Uterus (tissue), 2 donors: ENCODE results near the gene SYCE1.

Experiments
- POLR2A ChIP-seq, 2 donors: fragments of 450-650 bp; IDR thresholded peaks; one replicate each; pipeline ENCODE4 v1.6.1; 2016; ENCODE audit warnings: antibody characterized with exemption in 2 of 2, mild to moderate bottlenecking in 1 of 2, moderate library complexity in 1 of 2
- TF ChIP-seq, protein P1 (sequence below), 4 experiments: fragments of 200-600 bp in 2 of 4; fragments of 450-650 bp in 2 of 4; sonication (generic) in 2 of 4; IDR thresholded peaks; one replicate each; pipeline ENCODE4 v1.5.1; 2016 to 2019; ENCODE audit warnings: antibody characterized with exemption in 4 of 4, mild to moderate bottlenecking in 2 of 4, moderate library complexity in 1 of 4

DNA sequence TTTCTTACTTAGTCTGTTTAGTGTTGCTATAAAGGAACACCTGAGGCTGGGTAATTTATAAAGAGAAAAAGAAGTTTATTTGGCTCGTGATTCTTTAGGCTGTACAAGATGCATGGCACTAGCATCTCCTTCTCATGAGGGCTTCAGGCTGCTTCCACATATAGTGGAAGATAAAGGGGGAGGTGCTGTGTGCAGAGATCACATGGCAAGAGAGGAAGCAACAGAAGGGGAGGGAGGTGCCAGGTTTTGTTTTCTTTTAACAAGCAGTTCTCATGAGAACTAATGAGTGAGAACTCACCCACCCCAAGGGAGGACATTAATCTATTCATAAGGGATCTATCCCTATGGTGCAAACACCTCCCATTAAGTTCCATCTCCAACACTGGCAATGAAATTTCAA, 20.9 kb downstream of the SYCE1 start:
- TF ChIP-seq, protein P1, sequence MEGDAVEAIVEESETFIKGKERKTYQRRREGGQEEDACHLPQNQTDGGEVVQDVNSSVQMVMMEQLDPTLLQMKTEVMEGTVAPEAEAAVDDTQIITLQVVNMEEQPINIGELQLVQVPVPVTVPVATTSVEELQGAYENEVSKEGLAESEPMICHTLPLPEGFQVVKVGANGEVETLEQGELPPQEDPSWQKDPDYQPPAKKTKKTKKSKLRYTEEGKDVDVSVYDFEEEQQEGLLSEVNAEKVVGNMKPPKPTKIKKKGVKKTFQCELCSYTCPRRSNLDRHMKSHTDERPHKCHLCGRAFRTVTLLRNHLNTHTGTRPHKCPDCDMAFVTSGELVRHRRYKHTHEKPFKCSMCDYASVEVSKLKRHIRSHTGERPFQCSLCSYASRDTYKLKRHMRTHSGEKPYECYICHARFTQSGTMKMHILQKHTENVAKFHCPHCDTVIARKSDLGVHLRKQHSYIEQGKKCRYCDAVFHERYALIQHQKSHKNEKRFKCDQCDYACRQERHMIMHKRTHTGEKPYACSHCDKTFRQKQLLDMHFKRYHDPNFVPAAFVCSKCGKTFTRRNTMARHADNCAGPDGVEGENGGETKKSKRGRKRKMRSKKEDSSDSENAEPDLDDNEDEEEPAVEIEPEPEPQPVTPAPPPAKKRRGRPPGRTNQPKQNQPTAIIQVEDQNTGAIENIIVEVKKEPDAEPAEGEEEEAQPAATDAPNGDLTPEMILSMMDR (IDR thresholded peaks at IDR 0.05), result no peak
- TF ChIP-seq POLR2A (IDR thresholded peaks at IDR 0.05), result no peak
